ENCODE results near the gene NEURL2.

The NEURL2 gene

GRCh38 chr20:45872626-45873025 is 18.4 kb downstream of the NEURL2 start:
- no peak for DNase-seq (ENCODE audit: low read depth)

- no peak for DNase-seq (ENCODE audit: low read depth)
These were observed 23.2 kb downstream of the NEURL2 start for GRCh38 chr20:45867819-45868176.

- DNase-seq (ENCODE audit: low read depth) = no peak
These were observed 23.7 kb downstream of the NEURL2 start for GRCh38 chr20:45867136-45867818.

- DNase-seq (ENCODE audit: low read depth) = no peak
These were observed 24.6 kb downstream of the NEURL2 start for GRCh38 chr20:45866454-45866853.

DNA sequence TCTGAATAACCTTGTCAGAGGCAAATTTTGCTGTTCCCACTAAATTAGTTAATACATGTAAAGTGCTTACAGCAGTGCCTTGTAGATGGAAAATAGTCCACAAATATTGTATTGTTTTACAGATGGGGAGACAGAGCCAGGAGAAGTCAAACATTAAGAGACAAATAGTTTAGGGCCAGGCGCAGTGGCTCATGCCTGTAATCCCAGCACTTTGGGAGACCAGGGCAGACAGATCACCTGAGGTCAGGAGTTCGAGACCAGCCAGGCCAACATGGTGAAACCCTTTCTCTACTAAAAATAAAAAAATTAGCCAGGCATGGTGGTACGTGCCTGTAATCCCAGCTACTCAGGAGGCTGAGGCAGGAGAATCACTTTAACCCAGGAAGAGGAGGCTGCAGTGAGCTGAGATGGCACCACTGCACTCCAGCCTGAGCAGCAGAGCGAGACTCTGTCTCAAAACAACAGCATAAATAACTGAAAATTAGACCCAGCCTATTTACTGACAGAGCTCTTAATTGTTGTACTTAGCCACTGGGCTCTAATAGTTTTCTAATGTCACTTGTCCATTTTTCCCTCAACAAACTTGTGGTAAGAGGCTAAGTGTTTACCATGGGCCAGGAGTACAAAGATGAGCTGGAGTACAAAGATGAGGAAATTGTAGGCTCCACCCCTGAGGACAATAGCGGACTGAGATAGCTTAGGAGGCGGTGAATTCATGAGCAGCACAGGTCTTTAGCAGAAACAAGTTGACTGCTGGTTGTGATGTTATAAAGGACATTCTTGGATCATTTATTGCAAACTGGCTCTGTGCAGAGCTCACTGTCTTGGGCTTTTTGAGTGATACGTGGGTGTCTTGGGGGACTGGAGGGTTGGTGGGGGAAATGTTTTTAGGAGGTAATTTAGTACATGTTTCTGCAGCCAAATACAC is 27.2 kb downstream of the NEURL2 start:
- DNase-seq (ENCODE audit: low read depth) = no peak

- DNase-seq (ENCODE audit: low read depth) = no peak
These were observed 29.6 kb downstream of the NEURL2 start for GRCh38 chr20:45861221-45862075.

- no peak for DNase-seq (ENCODE audit: low read depth)
These were observed 30.3 kb downstream of the NEURL2 start for GRCh38 chr20:45860560-45861220.

DNA sequence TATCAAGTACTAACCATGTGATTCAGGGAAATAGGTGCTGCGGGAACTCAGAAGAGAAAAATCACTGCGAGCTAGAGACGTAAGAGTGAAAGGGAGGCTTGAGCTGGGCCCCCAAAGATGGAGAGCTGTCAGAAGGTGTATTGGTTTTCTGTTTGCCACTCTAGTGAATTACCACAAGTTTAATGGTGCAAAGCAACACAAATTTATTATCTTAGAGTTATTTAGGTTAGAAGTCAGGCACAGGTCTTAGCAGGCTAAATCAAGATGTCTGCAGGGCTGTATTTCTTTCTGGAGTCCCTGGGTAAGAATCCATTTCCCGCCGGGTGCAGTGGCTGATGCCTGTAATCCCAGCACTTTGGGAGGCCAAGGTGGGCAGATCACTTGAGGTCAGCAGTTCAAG is 31.1 kb downstream of the NEURL2 start:
- DNase-seq (ENCODE audit: low read depth) = no peak

GRCh38 chr20:45857882-45858216 is 33.2 kb downstream of the NEURL2 start:
- no peak for DNase-seq (ENCODE audit: low read depth)

GRCh38 chr20:45857114-45857881 is 33.7 kb downstream of the NEURL2 start, which contains the start of the genes ACOT8 and ZSWIM3:
Gene ACOT8 (minus strand): TSS chr20:45857392. CDS start chr20:45857315, 77 bp downstream.
Gene ZSWIM3 (plus strand): TSS chr20:45857614. CDS start chr20:45857826, 212 bp downstream.
- DNase-seq (ENCODE audit: low read depth) = peak; percentile 81

DNA sequence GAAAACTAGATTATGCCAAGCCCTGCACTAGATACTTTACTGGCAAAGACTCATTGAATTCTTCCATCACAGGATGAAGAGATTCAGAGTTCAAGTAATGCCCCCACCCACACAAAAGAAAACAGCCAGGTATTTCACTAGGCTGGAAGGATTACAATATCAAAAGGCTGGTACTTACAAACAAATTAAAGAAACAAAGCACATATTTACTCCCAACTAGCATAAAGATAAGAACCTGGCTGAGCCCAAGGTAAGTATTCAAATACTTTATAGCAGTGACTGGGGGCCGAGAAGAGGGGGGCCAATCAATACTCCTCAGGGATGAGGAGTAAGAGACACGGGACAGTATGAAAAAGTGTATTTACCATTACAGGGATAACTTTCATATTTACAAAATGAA is 37.5 kb downstream of the NEURL2 start:
- no peak for DNase-seq (ENCODE audit: low read depth)

DNA sequence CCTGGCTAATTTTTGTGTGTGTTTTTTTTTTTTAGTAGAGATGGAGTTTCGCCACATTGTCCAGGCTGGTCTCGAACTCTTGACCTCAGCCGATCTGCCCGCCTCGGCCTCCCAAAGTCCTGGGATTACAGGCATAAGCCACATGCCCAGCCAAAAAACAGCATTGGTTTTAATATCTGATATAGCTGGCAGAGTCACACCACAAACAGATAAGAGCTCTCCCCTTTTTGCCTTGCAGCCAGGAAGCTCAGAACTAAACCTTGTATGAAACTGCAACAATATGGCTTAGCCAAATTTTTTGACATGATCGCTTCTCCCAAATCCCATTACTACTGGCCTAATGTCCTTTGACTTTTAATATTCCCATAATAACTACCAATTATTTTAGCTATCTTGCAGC is 38.7 kb downstream of the NEURL2 start:
- no peak for DNase-seq (ENCODE audit: low read depth)

DNA sequence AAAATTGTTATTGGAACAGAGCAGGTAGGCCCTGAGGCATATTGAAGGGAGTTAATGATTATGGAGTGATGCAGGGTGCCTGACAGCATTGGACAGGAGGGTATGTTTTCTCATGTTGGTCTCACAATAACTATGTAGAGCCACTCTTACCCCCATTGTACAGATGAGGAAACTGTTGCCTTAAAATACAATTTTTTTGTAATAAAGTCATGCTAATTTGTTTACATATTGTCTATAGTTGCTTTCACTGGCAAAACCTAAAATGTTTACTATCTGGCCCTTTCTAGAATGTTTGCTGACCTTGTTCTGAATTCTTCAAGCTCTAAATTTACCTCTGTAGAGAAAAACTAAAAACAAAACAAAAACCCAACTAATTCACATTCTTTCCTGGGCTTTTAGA is 39.5 kb downstream of the NEURL2 start:
- DNase-seq (ENCODE audit: low read depth) = no peak

- no peak for DNase-seq (ENCODE audit: low read depth)
These were observed 40.1 kb downstream of the NEURL2 start for GRCh38 chr20:45850926-45851325.

- no peak for DNase-seq (ENCODE audit: low read depth)
These were observed 40.8 kb downstream of the NEURL2 start for GRCh38 chr20:45850238-45850637.

GRCh38 chr20:45848969-45849582 is 41.9 kb downstream of the NEURL2 start:
- no peak for DNase-seq (ENCODE audit: low read depth)

- no peak for DNase-seq (ENCODE audit: low read depth)
These were observed 42.6 kb downstream of the NEURL2 start for GRCh38 chr20:45848421-45848820.

- DNase-seq (ENCODE audit: low read depth) = no peak
These were observed 45.6 kb downstream of the NEURL2 start for GRCh38 chr20:45845452-45845851.

DNA sequence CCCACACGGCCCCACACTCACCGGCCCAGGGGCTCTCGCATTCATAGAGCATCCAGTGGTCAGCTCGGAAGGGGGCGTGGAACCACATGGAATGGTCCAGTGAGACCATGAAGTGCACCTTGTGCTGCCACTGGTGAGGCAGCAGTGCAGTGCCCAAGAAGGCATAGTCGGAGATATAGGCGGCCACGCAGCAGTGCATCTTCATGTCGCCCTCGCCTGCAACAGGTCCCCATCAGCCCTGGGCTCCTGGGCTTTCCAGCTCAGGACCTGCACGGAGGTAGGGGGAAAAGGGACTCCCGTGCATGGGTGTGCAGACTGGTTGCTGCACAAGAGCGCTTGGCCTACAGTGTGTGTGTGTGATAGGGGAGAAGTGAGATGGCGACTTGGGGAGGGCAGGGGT is 47.5 kb downstream of the NEURL2 start:
- no peak for DNase-seq (ENCODE audit: low read depth)

DNA sequence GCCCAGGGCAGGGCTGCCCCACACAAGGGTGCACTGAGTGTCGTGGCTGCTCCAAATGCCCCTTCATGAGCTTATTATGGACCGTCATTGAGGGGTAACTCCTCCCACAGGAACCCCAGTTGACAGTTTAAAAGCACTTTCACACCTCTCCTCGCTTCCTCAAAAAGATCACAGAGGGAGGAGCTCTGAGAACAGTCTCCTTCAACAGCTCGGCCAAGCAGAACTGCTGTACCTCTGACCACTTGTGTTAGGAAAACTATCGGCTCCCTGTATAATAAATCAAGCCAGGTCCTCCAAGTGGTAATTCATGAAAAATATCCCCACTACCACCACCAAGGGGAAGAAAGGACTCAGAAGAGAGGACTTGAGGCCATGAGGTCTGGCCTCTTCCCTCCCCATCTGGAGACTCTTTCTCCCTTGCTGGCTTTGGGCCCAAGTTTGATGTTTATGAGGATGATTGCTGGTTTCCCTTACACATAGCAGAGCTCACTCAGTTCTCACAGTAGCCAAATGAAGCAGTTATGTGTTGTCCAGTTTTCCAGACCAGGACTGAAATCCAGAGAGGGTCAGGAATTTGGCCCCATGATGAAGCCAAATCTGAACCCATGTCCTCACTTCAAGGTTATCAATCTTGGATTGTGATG is 48.7 kb downstream of the NEURL2 start:
- DNase-seq (ENCODE audit: low read depth) = no peak

All from activated T-cell treated with anti-CD3 and anti-CD28 coated beads for 1 hour (primary cell).